ENCODE data around the gene MT1M.
"Not testable (repeated sequence)": the region's sequence is repeated elsewhere in the genome, so short reads cannot be mapped to it uniquely, and the experiment has no call there.

The MT1M gene

GRCh38 chr16:56618138-56618537, 14.3 kb upstream of the MT1M start:
- no peak overlapping the region for H3K9ac ChIP-seq (ENCODE audit: low read depth, low read length)
- H3K4me3 ChIP-seq (ENCODE audit: low read depth, low read length) = no peak overlapping the region
- no peak overlapping the region for H3K27ac ChIP-seq (ENCODE audit: low read depth, low read length)
- no peaks in the 10 kb centered on the region for H3K9me3 ChIP-seq (ENCODE audit: control insufficient read depth, insufficient read depth, low read length)
- peaks cover 96% of the 10 kb centered on the region for H3K27me3 ChIP-seq (ENCODE audit: control insufficient read depth, insufficient read depth, low read length)
- peaks cover 27% of the 10 kb centered on the region for H3K4me1 ChIP-seq (ENCODE audit: control insufficient read depth, insufficient read depth, low read length)
- no peaks in the 10 kb centered on the region for H3K36me3 ChIP-seq (ENCODE audit: control insufficient read depth, insufficient read depth, low read length)

- Histone ChIP-seq H3K9ac (ENCODE audit: low read depth, low read length) (no peak overlapping the region), H3K4me3 (ENCODE audit: low read depth, low read length) (no peak overlapping the region), H3K4me1 (ENCODE audit: control insufficient read depth, insufficient read depth, low read length) (peaks cover 27% of the 10 kb centered on the region), H3K27me3 (ENCODE audit: control insufficient read depth, insufficient read depth, low read length) (peaks cover 95% of the 10 kb centered on the region), H3K36me3 (ENCODE audit: control insufficient read depth, insufficient read depth, low read length) (no peaks in the 10 kb centered on the region), H3K9me3 (ENCODE audit: control insufficient read depth, insufficient read depth, low read length) (no peaks in the 10 kb centered on the region), H3K27ac (ENCODE audit: low read depth, low read length) (no peak overlapping the region)
These were observed 12.0 kb upstream of the MT1M start for GRCh38 chr16:56620339-56620897.

GRCh38 chr16:56621665-56622445, 10.6 kb upstream of the MT1M start:
- not testable (repeated sequence) for H3K9ac ChIP-seq (ENCODE audit: low read depth, low read length); H3K36me3 ChIP-seq (ENCODE audit: control insufficient read depth, insufficient read depth, low read length); H3K9me3 ChIP-seq (ENCODE audit: control insufficient read depth, insufficient read depth, low read length); H3K27ac ChIP-seq (ENCODE audit: low read depth, low read length); H3K4me3 ChIP-seq (ENCODE audit: low read depth, low read length)
- Histone ChIP-seq H3K27me3 (ENCODE audit: control insufficient read depth, insufficient read depth, low read length) (peaks cover 95% of the 10 kb centered on the region), H3K4me1 (ENCODE audit: control insufficient read depth, insufficient read depth, low read length) (peaks cover 31% of the 10 kb centered on the region)

- Histone ChIP-seq H3K4me1 (ENCODE audit: control insufficient read depth, insufficient read depth, low read length) (peaks cover 25% of the 10 kb centered on the region), H3K27me3 (ENCODE audit: control insufficient read depth, insufficient read depth, low read length) (peaks cover 93% of the 10 kb centered on the region)
- H3K4me3 ChIP-seq (ENCODE audit: low read depth, low read length); H3K9me3 ChIP-seq (ENCODE audit: control insufficient read depth, insufficient read depth, low read length); H3K27ac ChIP-seq (ENCODE audit: low read depth, low read length); H3K36me3 ChIP-seq (ENCODE audit: control insufficient read depth, insufficient read depth, low read length); H3K9ac ChIP-seq (ENCODE audit: low read depth, low read length): not testable (repeated sequence)
These were observed 9.3 kb upstream of the MT1M start for GRCh38 chr16:56623184-56623583.

- peaks cover 23% of the 10 kb centered on the region for H3K4me1 ChIP-seq (ENCODE audit: control insufficient read depth, insufficient read depth, low read length)
- H3K4me3 ChIP-seq (ENCODE audit: low read depth, low read length) = no peak overlapping the region
- H3K27ac ChIP-seq (ENCODE audit: low read depth, low read length) = no peak overlapping the region
- no peaks in the 10 kb centered on the region for H3K36me3 ChIP-seq (ENCODE audit: control insufficient read depth, insufficient read depth, low read length)
- peaks cover 93% of the 10 kb centered on the region for H3K27me3 ChIP-seq (ENCODE audit: control insufficient read depth, insufficient read depth, low read length)
- H3K9me3 ChIP-seq (ENCODE audit: control insufficient read depth, insufficient read depth, low read length) = no peaks in the 10 kb centered on the region
- no peak overlapping the region for H3K9ac ChIP-seq (ENCODE audit: low read depth, low read length)
These were observed 8.8 kb upstream of the MT1M start for GRCh38 chr16:56623637-56624036.

- H3K27me3 ChIP-seq (ENCODE audit: control insufficient read depth, insufficient read depth, low read length) = peaks cover 93% of the 10 kb centered on the region
- H3K4me3 ChIP-seq (ENCODE audit: low read depth, low read length) = peak within 1 kb of the TSS; percentile 57
- H3K27ac ChIP-seq (ENCODE audit: low read depth, low read length) = no peak within 1 kb of the TSS
- H3K9me3 ChIP-seq (ENCODE audit: control insufficient read depth, insufficient read depth, low read length) = no peaks in the 10 kb centered on the region
- peaks cover 23% of the 10 kb centered on the region for H3K4me1 ChIP-seq (ENCODE audit: control insufficient read depth, insufficient read depth, low read length)
- no peaks in the 10 kb centered on the region for H3K36me3 ChIP-seq (ENCODE audit: control insufficient read depth, insufficient read depth, low read length)
- no peak within 1 kb of the TSS for H3K9ac ChIP-seq (ENCODE audit: low read depth, low read length)
These were observed 7.1 kb upstream of the MT1M start, which contains the start of gene MT1E for GRCh38 chr16:56625140-56625942. Gene MT1E (plus strand): TSS chr16:56625781. CDS start chr16:56625852, 71 bp downstream.

GRCh38 chr16:56625943-56626654, 6.4 kb upstream of the MT1M start:
- Histone ChIP-seq H3K4me3 (ENCODE audit: low read depth, low read length) (peak overlapping the region; percentile 57), H3K27ac (ENCODE audit: low read depth, low read length) (no peak overlapping the region), H3K9ac (ENCODE audit: low read depth, low read length) (no peak overlapping the region), H3K27me3 (ENCODE audit: control insufficient read depth, insufficient read depth, low read length) (peaks cover 93% of the 10 kb centered on the region), H3K9me3 (ENCODE audit: control insufficient read depth, insufficient read depth, low read length) (no peaks in the 10 kb centered on the region), H3K4me1 (ENCODE audit: control insufficient read depth, insufficient read depth, low read length) (peaks cover 22% of the 10 kb centered on the region), H3K36me3 (ENCODE audit: control insufficient read depth, insufficient read depth, low read length) (no peaks in the 10 kb centered on the region)

GRCh38 chr16:56626685-56627084, 5.8 kb upstream of the MT1M start:
- no peaks in the 10 kb centered on the region for H3K36me3 ChIP-seq (ENCODE audit: control insufficient read depth, insufficient read depth, low read length)
- no peaks in the 10 kb centered on the region for H3K9me3 ChIP-seq (ENCODE audit: control insufficient read depth, insufficient read depth, low read length)
- H3K27me3 ChIP-seq (ENCODE audit: control insufficient read depth, insufficient read depth, low read length) = peaks cover 93% of the 10 kb centered on the region
- no peak overlapping the region for H3K27ac ChIP-seq (ENCODE audit: low read depth, low read length)
- no peak overlapping the region for H3K4me3 ChIP-seq (ENCODE audit: low read depth, low read length)
- H3K4me1 ChIP-seq (ENCODE audit: control insufficient read depth, insufficient read depth, low read length) = peaks cover 17% of the 10 kb centered on the region
- H3K9ac ChIP-seq (ENCODE audit: low read depth, low read length) = no peak overlapping the region

- H3K4me1 ChIP-seq (ENCODE audit: control insufficient read depth, insufficient read depth, low read length) = peaks cover 9% of the 10 kb centered on the region; the same call in 1 of the 2 replicates
- no peak overlapping the region for H3K9ac ChIP-seq (ENCODE audit: low read depth, low read length)
- no peak overlapping the region for H3K4me3 ChIP-seq (ENCODE audit: low read depth, low read length)
- no peaks in the 10 kb centered on the region for H3K36me3 ChIP-seq (ENCODE audit: control insufficient read depth, insufficient read depth, low read length)
- no peaks in the 10 kb centered on the region for H3K9me3 ChIP-seq (ENCODE audit: control insufficient read depth, insufficient read depth, low read length)
- H3K27me3 ChIP-seq (ENCODE audit: control insufficient read depth, insufficient read depth, low read length) = peaks cover 97% of the 10 kb centered on the region
- H3K27ac ChIP-seq (ENCODE audit: low read depth, low read length) = no peak overlapping the region
These were observed 3.7 kb upstream of the MT1M start for GRCh38 chr16:56628486-56629350.

GRCh38 chr16:56629531-56629930, 2.9 kb upstream of the MT1M start:
- H3K4me3 ChIP-seq (ENCODE audit: low read depth, low read length) = no peak overlapping the region
- peaks cover 9% of the 10 kb centered on the region; the same call in 1 of the 2 replicates for H3K4me1 ChIP-seq (ENCODE audit: control insufficient read depth, insufficient read depth, low read length)
- H3K9ac ChIP-seq (ENCODE audit: low read depth, low read length) = no peak overlapping the region
- H3K9me3 ChIP-seq (ENCODE audit: control insufficient read depth, insufficient read depth, low read length) = no peaks in the 10 kb centered on the region
- H3K36me3 ChIP-seq (ENCODE audit: control insufficient read depth, insufficient read depth, low read length) = no peaks in the 10 kb centered on the region
- peaks cover 97% of the 10 kb centered on the region for H3K27me3 ChIP-seq (ENCODE audit: control insufficient read depth, insufficient read depth, low read length)
- H3K27ac ChIP-seq (ENCODE audit: low read depth, low read length) = no peak overlapping the region

Measured in HUES48 (cell line).